ENCODE results near the gene LY86. TPM values are rescaled to one million over a fixed set of nuclear protein-coding genes. Genes with fewer than 3 reads are reported as not detected.

Gene LY86
- total RNA-seq, 2 donors from 2014 or later = 0.82 to 5.2 TPM

DNA sequence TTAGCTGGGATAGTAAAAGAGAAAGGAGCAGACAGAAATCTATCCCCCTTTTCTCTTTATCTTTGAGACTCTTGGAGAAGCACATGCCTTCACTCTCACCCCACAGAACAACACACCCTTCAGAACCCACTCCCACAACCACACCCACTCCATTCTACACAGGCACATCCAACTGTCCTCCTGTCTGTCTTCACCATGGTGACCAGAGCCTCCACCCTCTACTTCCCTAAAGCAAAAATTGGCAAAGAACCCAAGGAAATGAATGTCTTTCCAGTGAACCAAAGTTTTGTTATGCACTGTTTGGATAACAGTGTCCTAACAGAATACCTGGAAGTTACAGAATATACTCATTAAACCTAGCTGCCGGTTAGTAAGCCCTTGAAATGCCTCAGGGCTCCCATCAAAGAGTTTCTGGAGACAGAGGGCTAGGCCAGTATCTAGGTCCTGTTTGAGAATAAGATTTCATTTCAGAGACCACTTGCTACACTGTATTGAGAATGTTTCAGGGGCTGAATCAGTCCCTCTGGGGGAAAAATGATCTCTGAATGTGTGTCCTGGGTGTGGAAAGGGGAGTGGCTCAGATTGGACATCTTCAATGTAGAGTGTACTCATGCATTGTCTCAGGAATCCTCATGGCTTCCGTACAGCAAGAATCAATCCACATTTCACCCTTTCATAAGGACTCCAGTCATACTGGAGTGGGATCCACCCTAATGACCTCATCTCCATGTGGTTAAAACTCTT, 101.1 kb downstream of the LY86 start:
- H3K27ac ChIP-seq = peak overlapping the region; percentile 64 to 68
- H3K9me3 ChIP-seq = no peaks in the 10 kb centered on the region
- H3K4me1 ChIP-seq = peaks cover 0 to 46% of the 10 kb centered on the region in 2 donors
- no peak for DNase-seq (ENCODE audit: low spot score)
- no peak for TF ChIP-seq CTCF (IDR thresholded peaks at IDR 0.05)
- no peaks in the 10 kb centered on the region for H3K36me3 ChIP-seq
- no peaks in the 10 kb centered on the region for H3K27me3 ChIP-seq
- no peak overlapping the region for H3K4me3 ChIP-seq

- no peaks in the 10 kb centered on the region for H3K36me3 ChIP-seq
- no peaks in the 10 kb centered on the region for H3K27me3 ChIP-seq
- TF ChIP-seq CTCF (IDR thresholded peaks at IDR 0.05) = no peak
- DNase-seq (ENCODE audit: low spot score) = no peak
- H3K9me3 ChIP-seq = no peaks in the 10 kb centered on the region
- H3K27ac ChIP-seq = peak overlapping the region; percentile 64 to 68
- no peak overlapping the region for H3K4me3 ChIP-seq
- H3K4me1 ChIP-seq = peaks cover 0 to 51% of the 10 kb centered on the region in 2 donors
These were observed 101.6 kb downstream of the LY86 start for GRCh38 chr6:6690144-6690483.

- H3K4me1 ChIP-seq = peaks cover 0 to 49% of the 10 kb centered on the region in 2 donors
- DNase-seq (ENCODE audit: low spot score) = no peak
- no peak for TF ChIP-seq CTCF (IDR thresholded peaks at IDR 0.05)
- H3K27me3 ChIP-seq = no peaks in the 10 kb centered on the region
- H3K9me3 ChIP-seq = no peaks in the 10 kb centered on the region
- peak overlapping the region; percentile 69 to 77 for H3K27ac ChIP-seq
- H3K4me3 ChIP-seq = no peak overlapping the region
- H3K36me3 ChIP-seq = no peaks in the 10 kb centered on the region
These were observed 105.9 kb downstream of the LY86 start for GRCh38 chr6:6694368-6694780.

DNA sequence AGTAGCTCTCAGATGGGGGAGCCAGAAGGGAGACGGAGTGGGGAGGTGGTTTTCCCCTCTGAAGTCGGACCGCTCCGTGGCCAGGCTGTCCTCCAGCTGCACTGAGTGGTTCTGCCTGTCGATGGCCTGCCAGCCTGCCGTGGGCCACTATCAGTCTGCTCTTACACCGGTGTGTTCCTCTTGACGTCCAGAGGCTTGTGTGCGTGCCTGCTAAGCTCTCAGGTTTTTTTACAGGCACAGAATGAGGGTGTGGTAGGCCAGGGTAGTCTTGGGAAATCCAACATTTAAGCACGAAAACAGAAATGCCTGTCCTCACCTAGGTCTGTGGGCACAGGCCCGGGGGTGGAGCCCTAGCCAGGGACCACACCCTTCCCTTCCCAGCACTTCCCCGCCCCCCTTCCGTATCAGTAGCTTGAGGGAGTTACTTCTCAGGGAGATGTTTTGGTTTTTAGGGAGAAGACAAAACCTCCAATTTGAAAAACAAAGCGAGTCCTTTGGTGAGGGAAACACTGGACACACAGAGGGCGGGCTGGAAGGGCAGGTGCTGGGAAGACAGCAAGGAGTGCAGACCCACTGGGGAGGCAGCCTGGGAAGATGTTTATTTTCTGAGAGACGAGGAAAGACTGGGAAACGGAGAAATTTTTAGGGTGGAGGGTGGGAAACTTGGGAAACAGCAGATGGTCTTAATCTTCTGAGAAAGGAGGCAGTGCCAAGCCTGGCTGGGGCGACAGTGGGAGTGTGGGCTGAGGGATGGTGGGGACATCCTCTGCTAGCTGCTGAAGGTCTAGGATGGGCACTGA, 106.5 kb downstream of the LY86 start:
- peak overlapping the region; percentile 69 to 77 for H3K27ac ChIP-seq
- no peak overlapping the region for H3K4me3 ChIP-seq
- H3K36me3 ChIP-seq = no peaks in the 10 kb centered on the region
- DNase-seq (ENCODE audit: low spot score) = no peak
- peaks cover 0 to 49% of the 10 kb centered on the region in 2 donors for H3K4me1 ChIP-seq
- H3K9me3 ChIP-seq = no peaks in the 10 kb centered on the region
- TF ChIP-seq CTCF (IDR thresholded peaks at IDR 0.05) = no peak
- no peaks in the 10 kb centered on the region for H3K27me3 ChIP-seq

DNA sequence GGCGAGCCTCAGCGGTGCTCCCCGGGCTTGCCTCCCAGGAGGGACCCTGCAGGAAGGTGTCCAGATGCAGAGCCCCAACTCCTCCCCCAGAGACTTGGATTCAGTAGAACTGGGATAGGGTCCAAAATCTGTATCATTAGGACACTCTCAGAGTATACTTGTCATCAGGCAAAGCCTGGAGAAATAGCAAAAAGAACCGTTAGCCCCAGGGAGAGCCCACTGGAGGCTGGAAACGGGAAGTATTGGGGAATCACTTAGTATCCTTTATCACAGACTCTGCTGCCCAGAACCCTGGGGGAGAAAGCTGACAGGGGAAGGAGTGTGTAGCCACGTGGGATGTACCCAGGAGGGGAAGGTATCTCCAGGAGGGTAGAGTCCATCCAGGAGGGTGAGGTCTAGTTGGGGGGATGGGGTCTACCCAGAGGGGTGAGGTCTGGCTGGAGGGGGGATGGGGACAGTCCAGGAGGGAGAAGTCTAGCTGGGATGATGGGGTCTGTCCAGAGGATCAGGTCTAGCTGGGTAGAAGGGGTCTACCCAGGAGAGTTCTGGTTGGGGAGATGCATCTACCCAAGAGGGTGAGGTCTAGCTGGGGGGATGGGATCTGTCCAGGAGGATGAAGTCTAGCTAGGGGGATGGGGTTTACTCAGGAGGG, 107.2 kb downstream of the LY86 start:
- Histone ChIP-seq H3K27ac (peak overlapping the region; percentile 69 to 77), H3K4me1 (peaks cover 0 to 53% of the 10 kb centered on the region in 2 donors), H3K9me3 (no peaks in the 10 kb centered on the region), H3K4me3 (no peak overlapping the region), H3K27me3 (no peaks in the 10 kb centered on the region), H3K36me3 (no peaks in the 10 kb centered on the region)
- no peak for TF ChIP-seq CTCF (IDR thresholded peaks at IDR 0.05)
- no peak for DNase-seq (ENCODE audit: low spot score)

All from right atrium auricular region (tissue), 2 donors.